Measurements from ENCODE around the gene PRDM16. TPM values are rescaled to one million over a fixed set of nuclear protein-coding genes. Genes with fewer than 3 reads are reported as not detected.

The PRDM16 gene
- polyA plus RNA-seq, 1 of the 3 experiments (the other 2 are of a cell fraction), result not detected

DNA sequence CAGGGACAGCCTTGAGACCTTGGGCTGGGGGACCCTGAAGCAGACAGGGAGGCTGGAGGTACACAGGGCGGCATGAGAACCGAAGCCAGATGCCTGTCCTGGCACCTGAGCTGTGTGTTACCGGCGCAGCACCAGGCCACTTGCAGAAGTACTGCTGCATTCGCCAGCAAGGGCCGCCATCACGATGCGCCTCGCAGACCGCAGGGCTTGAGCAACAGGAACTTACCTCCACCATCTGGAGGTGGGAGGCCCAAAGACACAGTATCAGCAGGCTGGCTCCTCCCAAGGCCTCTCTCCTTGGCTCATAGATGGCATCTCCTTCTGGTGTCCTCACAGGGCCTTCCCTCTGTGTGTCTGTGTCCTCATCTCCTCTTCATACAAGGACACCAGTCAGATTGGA, 90.1 kb downstream of the PRDM16 start:
- 77% methylated on average over 8 of the region's 10 CpGs for WGBS (ENCODE audit: low lambda C conversion rate)
- Histone ChIP-seq H3K27me3 (ENCODE audit: insufficient read depth) (no peaks in the 10 kb centered on the region), H3K9me3 (no peaks in the 10 kb centered on the region), H3K9me2 (no peaks in the 10 kb centered on the region), H3K9ac (no peak overlapping the region), H4K20me1 (ENCODE audit: insufficient read depth) (no peaks in the 10 kb centered on the region), H3K4me2 (no peak overlapping the region), H2AFZ (ENCODE audit: low read depth) (no peak overlapping the region), H3F3A (replicated peaks; ENCODE audit: insufficient read depth) (no peaks in the 10 kb centered on the region), H3K36me3 (replicated peaks in 1 of 2; ENCODE audit: control insufficient read depth in 1 of 2, insufficient read depth in 2 of 2, low read length in 1 of 2) (no peaks in the 10 kb centered on the region), H3K79me2 (ENCODE audit: insufficient read depth) (no peaks in the 10 kb centered on the region), H3K4me3 (ENCODE audit: low read depth in 2 of 2, low read length in 1 of 2) (no peak overlapping the region), H3K4me1 (ENCODE audit: control insufficient read depth in 1 of 2, insufficient read depth in 2 of 2, low read depth in 1 of 2, low read length in 1 of 2) (peaks cover 0 to 3% of the 10 kb centered on the region in 2 experiments; a peak in 1 of 4 replicates), H3K27ac (ENCODE audit: low read depth in 2 of 2, low read length in 1 of 2) (no peak overlapping the region)
- ChIA-PET POLR2A (no interaction called here), CTCF (no interaction called here)
- TF ChIP-seq RFX5 (IDR thresholded peaks at IDR 0.05; ENCODE audit: low read length) (no peak), NFIC (IDR thresholded peaks at IDR 0.05; ENCODE audit: borderline replicate concordance) (no peak), TEAD4 (IDR thresholded peaks at IDR 0.05; ENCODE audit: borderline replicate concordance, insufficient read depth) (no peak), FOSL2 (IDR thresholded peaks at IDR 0.05; ENCODE audit: borderline replicate concordance, low read depth) (no peak), FOXM1 (IDR thresholded peaks at IDR 0.05; ENCODE audit: low read depth) (no peak), USF1 (IDR thresholded peaks at IDR 0.05; ENCODE audit: borderline replicate concordance, low read depth) (no peak), ELF1 (IDR thresholded peaks at IDR 0.05) (no peak), RCOR1 (IDR thresholded peaks at IDR 0.05; ENCODE audit: low read length) (no peak), EP300 (IDR thresholded peaks at IDR 0.05; ENCODE audit: borderline replicate concordance in 1 of 2, low read depth in 1 of 2, low read length in 1 of 2) (no peak), GATA2 (CRISPR knock-in tag; IDR thresholded peaks at IDR 0.05) (no peak), CHD2 (IDR thresholded peaks at IDR 0.05; ENCODE audit: low read length, partially characterized antibody) (no peak), ZBTB33 (IDR thresholded peaks at IDR 0.05; ENCODE audit: borderline replicate concordance, low read depth) (no peak), MXI1 (IDR thresholded peaks at IDR 0.05; ENCODE audit: low read depth, low read length) (no peak), TCF12 (IDR thresholded peaks at IDR 0.05) (no peak), GABPA (IDR thresholded peaks at IDR 0.05; ENCODE audit: low read depth) (no peak), USF2 (IDR thresholded peaks at IDR 0.05; ENCODE audit: borderline replicate concordance, low read depth, low read length) (no peak), JUND (IDR thresholded peaks at IDR 0.05) (no peak)
- TF ChIP-seq, protein P1, sequence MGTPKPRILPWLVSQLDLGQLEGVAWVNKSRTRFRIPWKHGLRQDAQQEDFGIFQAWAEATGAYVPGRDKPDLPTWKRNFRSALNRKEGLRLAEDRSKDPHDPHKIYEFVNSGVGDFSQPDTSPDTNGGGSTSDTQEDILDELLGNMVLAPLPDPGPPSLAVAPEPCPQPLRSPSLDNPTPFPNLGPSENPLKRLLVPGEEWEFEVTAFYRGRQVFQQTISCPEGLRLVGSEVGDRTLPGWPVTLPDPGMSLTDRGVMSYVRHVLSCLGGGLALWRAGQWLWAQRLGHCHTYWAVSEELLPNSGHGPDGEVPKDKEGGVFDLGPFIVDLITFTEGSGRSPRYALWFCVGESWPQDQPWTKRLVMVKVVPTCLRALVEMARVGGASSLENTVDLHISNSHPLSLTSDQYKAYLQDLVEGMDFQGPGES (IDR thresholded peaks at IDR 0.05; ENCODE audit: low read depth, low read length), result no peak
- TF ChIP-seq, protein P2, sequence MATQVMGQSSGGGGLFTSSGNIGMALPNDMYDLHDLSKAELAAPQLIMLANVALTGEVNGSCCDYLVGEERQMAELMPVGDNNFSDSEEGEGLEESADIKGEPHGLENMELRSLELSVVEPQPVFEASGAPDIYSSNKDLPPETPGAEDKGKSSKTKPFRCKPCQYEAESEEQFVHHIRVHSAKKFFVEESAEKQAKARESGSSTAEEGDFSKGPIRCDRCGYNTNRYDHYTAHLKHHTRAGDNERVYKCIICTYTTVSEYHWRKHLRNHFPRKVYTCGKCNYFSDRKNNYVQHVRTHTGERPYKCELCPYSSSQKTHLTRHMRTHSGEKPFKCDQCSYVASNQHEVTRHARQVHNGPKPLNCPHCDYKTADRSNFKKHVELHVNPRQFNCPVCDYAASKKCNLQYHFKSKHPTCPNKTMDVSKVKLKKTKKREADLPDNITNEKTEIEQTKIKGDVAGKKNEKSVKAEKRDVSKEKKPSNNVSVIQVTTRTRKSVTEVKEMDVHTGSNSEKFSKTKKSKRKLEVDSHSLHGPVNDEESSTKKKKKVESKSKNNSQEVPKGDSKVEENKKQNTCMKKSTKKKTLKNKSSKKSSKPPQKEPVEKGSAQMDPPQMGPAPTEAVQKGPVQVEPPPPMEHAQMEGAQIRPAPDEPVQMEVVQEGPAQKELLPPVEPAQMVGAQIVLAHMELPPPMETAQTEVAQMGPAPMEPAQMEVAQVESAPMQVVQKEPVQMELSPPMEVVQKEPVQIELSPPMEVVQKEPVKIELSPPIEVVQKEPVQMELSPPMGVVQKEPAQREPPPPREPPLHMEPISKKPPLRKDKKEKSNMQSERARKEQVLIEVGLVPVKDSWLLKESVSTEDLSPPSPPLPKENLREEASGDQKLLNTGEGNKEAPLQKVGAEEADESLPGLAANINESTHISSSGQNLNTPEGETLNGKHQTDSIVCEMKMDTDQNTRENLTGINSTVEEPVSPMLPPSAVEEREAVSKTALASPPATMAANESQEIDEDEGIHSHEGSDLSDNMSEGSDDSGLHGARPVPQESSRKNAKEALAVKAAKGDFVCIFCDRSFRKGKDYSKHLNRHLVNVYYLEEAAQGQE (IDR thresholded peaks at IDR 0.05; ENCODE audit: low read depth, low read length), result no peak
- TF ChIP-seq, protein P3, sequence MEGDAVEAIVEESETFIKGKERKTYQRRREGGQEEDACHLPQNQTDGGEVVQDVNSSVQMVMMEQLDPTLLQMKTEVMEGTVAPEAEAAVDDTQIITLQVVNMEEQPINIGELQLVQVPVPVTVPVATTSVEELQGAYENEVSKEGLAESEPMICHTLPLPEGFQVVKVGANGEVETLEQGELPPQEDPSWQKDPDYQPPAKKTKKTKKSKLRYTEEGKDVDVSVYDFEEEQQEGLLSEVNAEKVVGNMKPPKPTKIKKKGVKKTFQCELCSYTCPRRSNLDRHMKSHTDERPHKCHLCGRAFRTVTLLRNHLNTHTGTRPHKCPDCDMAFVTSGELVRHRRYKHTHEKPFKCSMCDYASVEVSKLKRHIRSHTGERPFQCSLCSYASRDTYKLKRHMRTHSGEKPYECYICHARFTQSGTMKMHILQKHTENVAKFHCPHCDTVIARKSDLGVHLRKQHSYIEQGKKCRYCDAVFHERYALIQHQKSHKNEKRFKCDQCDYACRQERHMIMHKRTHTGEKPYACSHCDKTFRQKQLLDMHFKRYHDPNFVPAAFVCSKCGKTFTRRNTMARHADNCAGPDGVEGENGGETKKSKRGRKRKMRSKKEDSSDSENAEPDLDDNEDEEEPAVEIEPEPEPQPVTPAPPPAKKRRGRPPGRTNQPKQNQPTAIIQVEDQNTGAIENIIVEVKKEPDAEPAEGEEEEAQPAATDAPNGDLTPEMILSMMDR (IDR thresholded peaks at IDR 0.05), result no peak
- DNase-seq, result no peak

Measured in SK-N-SH (cell line).